PC-3 (cell line): Measurements from ENCODE around the gene BCORL1. TPM values are rescaled to one million over a fixed set of nuclear protein-coding genes. Genes with fewer than 3 reads are reported as not detected.
A peak's percentile ranks its signal among the peaks of the same experiment; 100 is the strongest.

Experiments
- ATAC-seq: fragments of 200-7000 bp; cut with Tn5 transposase; 2 replicates; pipeline ENCODE4 v1.9.1; 2020; ENCODE audit warnings: mild to moderate bottlenecking, moderate library complexity
- BruUV-seq: library from RNA; stranded (reverse); fragments of 400-500 nt; replicated peaks from 2 replicates; lab custom pipeline; 2021; lab: Mats Ljungman, UMichigan
- CTCF ChIA-PET: fragments of 300-600 bp; sonication (Branson Sonifier 250); formaldehyde crosslinking; loops from one replicate; lab custom pipeline; 2022; ENCODE audit warnings: antibody characterized with exemption; lab: Charles Lee
- POLR2A ChIA-PET: fragments of 300-600 bp; sonication (Branson Sonifier 250); formaldehyde crosslinking; loops from one replicate; lab custom pipeline; 2022; ENCODE audit warnings: antibody characterized with exemption; ENCODE audit not compliant: unreplicated experiment; lab: Charles Lee
- DNase-seq: peaks from one replicate; pipeline ENCODE4 v3.0.0-alpha.2; 2015
- H2AFZ ChIP-seq: fragments of 300-600 bp; sonication (generic); 2 replicates; pipeline ENCODE4 v1.6.0; 2016; ENCODE audit warnings: antibody characterized with exemption, low read length
- H3F3A ChIP-seq: fragments of 300-600 bp; sonication (generic); one replicate; pipeline ENCODE4 v1.6.0; 2017; ENCODE audit warnings: antibody characterized with exemption, low read length, control low read depth, mild to moderate bottlenecking; ENCODE audit not compliant: unreplicated experiment
- H3K27ac ChIP-seq: fragments of 300-600 bp; sonication (generic); 2 replicates; pipeline ENCODE4 v1.5.1; 2016; ENCODE audit warnings: mild to moderate bottlenecking, low read length
- H3K27me3 ChIP-seq: fragments of 300-600 bp; sonication (generic); 2 replicates; pipeline ENCODE4 v1.6.1; 2016; ENCODE audit warnings: low read length, mixed read lengths
- H3K36me3 ChIP-seq: fragments of 300-600 bp; sonication (generic); 2 replicates; pipeline ENCODE4 v1.6.1; 2016; ENCODE audit warnings: low read depth, mixed run types, low read length, mixed read lengths
- H3K4me1 ChIP-seq: fragments of 300-600 bp; sonication (generic); 2 replicates; pipeline ENCODE4 v1.5.1; 2016; ENCODE audit warnings: low read length; ENCODE audit not compliant: insufficient read depth
- H3K4me2 ChIP-seq: fragments of 300-600 bp; sonication (generic); 2 replicates; pipeline ENCODE4 v1.6.0; 2016; ENCODE audit warnings: low read length
- H3K4me3 ChIP-seq: fragments of 300-600 bp; sonication (generic); 2 replicates; pipeline ENCODE4 v1.5.1; 2016; ENCODE audit warnings: mild to moderate bottlenecking, low read length, mixed read lengths
- H3K79me2 ChIP-seq: fragments of 300-600 bp; sonication (generic); 2 replicates; pipeline ENCODE4 v1.6.1; 2017; ENCODE audit warnings: low read length, mixed read lengths
- H3K9ac ChIP-seq: fragments of 300-600 bp; sonication (generic); 2 replicates; pipeline ENCODE4 v1.6.0; 2016; ENCODE audit warnings: mild to moderate bottlenecking, low read length
- H3K9me2 ChIP-seq: fragments of 300-600 bp; sonication (generic); replicated peaks from 2 replicates; pipeline ENCODE4 v1.6.1; 2016; ENCODE audit warnings: mixed run types, low read length, mixed read lengths
- H3K9me3 ChIP-seq: fragments of 300-600 bp; sonication (generic); 2 replicates; pipeline ENCODE4 v1.6.1; 2016; ENCODE audit warnings: low read length, mixed read lengths
- H4K20me1 ChIP-seq: fragments of 300-600 bp; sonication (generic); 2 replicates; pipeline ENCODE4 v1.6.1; 2016; ENCODE audit warnings: low read length, mixed read lengths
- CTCF ChIP-seq: fragments of 300-600 bp; sonication (generic); conservative IDR thresholded peaks from 2 replicates; pipeline ENCODE4 v1.5.1; 2017; ENCODE audit warnings: antibody characterized with exemption, low read depth, mild to moderate bottlenecking, low read length
- EZH2 ChIP-seq: fragments of 300-600 bp; sonication (generic); IDR thresholded peaks from one replicate; pipeline ENCODE4 v1.6.1; 2017; ENCODE audit warnings: antibody characterized with exemption, mild to moderate bottlenecking, low read length; ENCODE audit not compliant: unreplicated experiment
- EZH2phosphoT487 ChIP-seq: fragments of 300-600 bp; sonication (generic); IDR thresholded peaks from 2 replicates; pipeline ENCODE4 v1.6.1; 2018; ENCODE audit warnings: mild to moderate bottlenecking, antibody characterized with exemption, low read length, borderline replicate concordance
- intact Hi-C: fragments of 100-400 bp; cut with micrococcal nuclease; formaldehyde crosslinking; loops from 2 replicates; pipeline ENCODE4 v1.9.0; 2023
- total RNA-seq: library from RNA; depleted of rRNA; stranded (reverse); fragments of >200 nt; gene quantifications from 2 replicates; pipeline ENCODE4 v1.2.3, GENCODE V29; 2014

Gene BCORL1
- total RNA-seq, 1 experiment from 2014 or later: 3.1 TPM

- intact Hi-C loops: no loop called here
- Histone ChIP-seq H3K4me3 (no peak overlapping the region), H3K36me3 (peaks cover 6% of the 10 kb centered on the region; the same call in 1 of the 2 replicates), H3K4me2 (no peak overlapping the region), H3K79me2 (no peaks in the 10 kb centered on the region), H4K20me1 (no peaks in the 10 kb centered on the region), H3K4me1 (no peaks in the 10 kb centered on the region; the same call in 1 of the 2 replicates), H2AFZ (no peak overlapping the region), H3K9me3 (no peaks in the 10 kb centered on the region), H3F3A (no peaks in the 10 kb centered on the region), H3K9me2 (no peaks in the 10 kb centered on the region), H3K27me3 (no peaks in the 10 kb centered on the region), H3K27ac (no peak overlapping the region), H3K9ac (no peak overlapping the region)
- BruUV-seq: no TSS peak
- ATAC-seq (no peak), DNase-seq (no peak)
- ChIA-PET CTCF (no interaction called here), POLR2A (no interaction called here)
- no peak for TF ChIP-seq CTCF
- no peak for TF ChIP-seq EZH2
- no peak for TF ChIP-seq EZH2phosphoT487
These were observed 42.8 kb downstream of the BCORL1 start for GRCh38 chrX:130025256-130025655.

GRCh38 chrX:130027569-130027968, 45.1 kb downstream of the BCORL1 start:
- ChIA-PET CTCF (interaction anchor here (1.3 kb wide), 1 partner anchor 102 kb away, joined by 4 read pairs; no protein-coding TSS in a partner anchor), POLR2A (no interaction called here)
- Histone ChIP-seq H3K79me2 (no peaks in the 10 kb centered on the region), H3K4me2 (no peak overlapping the region), H3K9me3 (no peaks in the 10 kb centered on the region), H3K4me3 (no peak overlapping the region), H4K20me1 (no peaks in the 10 kb centered on the region), H2AFZ (no peak overlapping the region), H3F3A (no peaks in the 10 kb centered on the region), H3K9me2 (no peaks in the 10 kb centered on the region), H3K27me3 (no peaks in the 10 kb centered on the region), H3K27ac (no peak overlapping the region), H3K9ac (no peak overlapping the region), H3K4me1 (no peaks in the 10 kb centered on the region; the same call in 1 of the 2 replicates), H3K36me3 (peaks cover 6% of the 10 kb centered on the region; the same call in 1 of the 2 replicates)
- no peak for ATAC-seq
- BruUV-seq: no TSS peak
- intact Hi-C loops: no loop called here
- no peak for DNase-seq
- TF ChIP-seq EZH2: no peak

- intact Hi-C loops: loop anchor here (1.0 kb wide), 1 partner anchor 103 kb away; no protein-coding TSS in a partner anchor
- Histone ChIP-seq H3K27me3 (no peaks in the 10 kb centered on the region), H3K79me2 (no peaks in the 10 kb centered on the region), H3K4me3 (no peak overlapping the region), H3K4me1 (no peaks in the 10 kb centered on the region; the same call in 1 of the 2 replicates), H3F3A (no peaks in the 10 kb centered on the region), H3K4me2 (no peak overlapping the region), H3K9me2 (no peaks in the 10 kb centered on the region), H3K36me3 (peaks cover 3% of the 10 kb centered on the region; the same call in 1 of the 2 replicates), H4K20me1 (no peaks in the 10 kb centered on the region), H3K27ac (no peak overlapping the region), H2AFZ (no peak overlapping the region), H3K9ac (no peak overlapping the region), H3K9me3 (no peaks in the 10 kb centered on the region)
- DNase-seq: peak; percentile 54
- CTCF ChIA-PET: interaction anchor here (0.6 to 1.3 kb wide), 2 partner anchors 103 to 337 kb away, joined by 3 to 4 read pairs; no protein-coding TSS in a partner anchor
- ATAC-seq: peak; percentile 42; the same call in 1 of the 2 replicates
- POLR2A ChIA-PET: no interaction called here
- no peak for TF ChIP-seq EZH2phosphoT487
- TF ChIP-seq CTCF: peak; percentile 83
- no peak for TF ChIP-seq EZH2
- BruUV-seq: no TSS peak
These were observed 45.8 kb downstream of the BCORL1 start for GRCh38 chrX:130028196-130028595.
